K562 (cell line): ENCODE results near the gene DAB1. TPM values are rescaled to one million over a fixed set of nuclear protein-coding genes. Genes with fewer than 3 reads are reported as not detected.

Experiments
- ATAC-seq: fragments of 200-7000 bp; cut with Tn5 transposase; 3 replicates; pipeline ENCODE4 v1.9.1; 2020; ENCODE audit warnings: moderate library complexity
- BruUV-seq: library from RNA; stranded (reverse); fragments of 400-500 nt; replicated peaks from 2 replicates; lab custom pipeline; 2021; lab: Mats Ljungman, UMichigan
- CTCF ChIA-PET: fragments of 300-600 bp; formaldehyde crosslinking; extraction: SDS; loops from one replicate; lab custom pipeline; 2021; ENCODE audit warnings: low intra/inter-chr PET ratio; lab: Yijun Ruan, JAX
- POLR2A ChIA-PET: fragments of 300-600, 350-650 bp; sonication (Branson Sonifier 250); formaldehyde crosslinking; extraction: SDS; loops from one replicate; lab custom pipeline; 2021; ENCODE audit warnings: antibody characterized with exemption, inconsistent platforms; lab: Yijun Ruan, JAX
- DNase-seq, 4 experiments: peaks; one replicate each; pipeline versions ENCODE4 v3.0.0 to v3.0.0-alpha.2; 2011 to 2018; ENCODE audit warnings: low spot score in 3 of 4, mixed read lengths in 3 of 4; ENCODE audit errors: extremely low read depth in 1 of 4
- FAIRE-seq: peaks from 2 replicates; lab custom pipeline; 2011; peaks lifted over from hg19 to GRCh38; lab: Jason Lieb, UNC
- H2AFZ ChIP-seq: 2 replicates; pipeline ENCODE4 v1.6.0; 2011; ENCODE audit warnings: low read depth, low read length, control low read depth, inconsistent platforms
- H3K27ac ChIP-seq: fragments of 200-600 bp; 3 replicates; pipeline ENCODE4 v1.8.0; 2011; ENCODE audit warnings: low read depth, mild to moderate bottlenecking, control low read depth, inconsistent platforms, low read length, moderate library complexity, mixed read lengths; ENCODE audit errors: extremely low read depth
- H3K27me3 ChIP-seq, 2 experiments: fragments of 300-600 bp in 1 of 2; 2 replicates in 1 of 2; 3 replicates in 1 of 2; pipeline versions ENCODE4 v1.6.0 to v1.8.0; 2011; ENCODE audit warnings: inconsistent platforms in 2 of 2, low read length in 2 of 2, mild to moderate bottlenecking in 1 of 2, mixed read lengths in 1 of 2, moderate library complexity in 1 of 2; ENCODE audit not compliant: control insufficient read depth in 2 of 2, insufficient read depth in 2 of 2
- H3K36me3 ChIP-seq: fragments of 300-600 bp; 3 replicates; pipeline ENCODE4 v1.8.0; 2011; ENCODE audit warnings: mild to moderate bottlenecking, low read length, inconsistent platforms; ENCODE audit not compliant: control insufficient read depth, insufficient read depth
- H3K4me1 ChIP-seq, 2 experiments: fragments of 200-600 bp in 1 of 2; replicated peaks in 1 of 2; 2 replicates in 1 of 2; 3 replicates in 1 of 2; pipeline versions ENCODE4 v1.5.1 to v1.8.0; 2011; ENCODE audit warnings: inconsistent platforms in 2 of 2, low read length in 2 of 2, mild to moderate bottlenecking in 1 of 2, mixed read lengths in 1 of 2, moderate library complexity in 1 of 2; ENCODE audit not compliant: control insufficient read depth in 2 of 2, insufficient read depth in 2 of 2
- H3K4me2 ChIP-seq: 2 replicates; pipeline ENCODE4 v1.6.1; 2011; ENCODE audit warnings: low read length, control low read depth, inconsistent platforms, mixed read lengths; ENCODE audit not compliant: insufficient read depth
- H3K4me3 ChIP-seq: fragments of 200-600 bp; sonication (generic), shearing (Covaris generic); 2 replicates; pipeline ENCODE4 v1.5.1; 2016; ENCODE audit warnings: control low read depth, inconsistent platforms
- H3K79me2 ChIP-seq: fragments of 200-600 bp; 3 replicates; pipeline ENCODE4 v1.8.0; 2011; ENCODE audit warnings: low read length, inconsistent platforms; ENCODE audit not compliant: control insufficient read depth, insufficient read depth
- H3K9ac ChIP-seq, 2 experiments: 2 replicates each; pipeline versions ENCODE4 v1.6.0 to v1.6.1; 2011; ENCODE audit warnings: low read depth in 2 of 2, low read length in 2 of 2, control low read depth in 1 of 2, inconsistent platforms in 1 of 2, mild to moderate bottlenecking in 1 of 2, mixed read lengths in 1 of 2; ENCODE audit not compliant: insufficient read depth in 1 of 2
- H3K9me1 ChIP-seq: one replicate; pipeline ENCODE4 v1.6.0; 2011; ENCODE audit warnings: inconsistent platforms, mild to moderate bottlenecking, low read length, moderate library complexity; ENCODE audit not compliant: control insufficient read depth, insufficient read depth
- H3K9me3 ChIP-seq: replicated peaks from 2 replicates; pipeline ENCODE4 v1.5.1; 2011; ENCODE audit warnings: low read depth, low read length, inconsistent platforms; ENCODE audit not compliant: control insufficient read depth, insufficient read depth
- H4K20me1 ChIP-seq: replicated peaks from 2 replicates; pipeline ENCODE4 v1.6.1; 2011; ENCODE audit warnings: low read length, inconsistent platforms, mixed read lengths; ENCODE audit not compliant: control insufficient read depth, insufficient read depth
- ILF3 ChIP-seq: fragments of 450-650 bp; IDR thresholded peaks from 2 replicates; pipeline ENCODE4 v1.6.1; 2018; ENCODE audit warnings: antibody characterized with exemption, mild to moderate bottlenecking, moderate library complexity, borderline replicate concordance
- MTA2 ChIP-seq: fragments of 450-650 bp; IDR thresholded peaks from 2 replicates; pipeline ENCODE4 v1.6.1; 2016; ENCODE audit warnings: low read depth
- NFATC3 ChIP-seq: fragments of 450-650 bp; IDR thresholded peaks from 2 replicates; pipeline ENCODE4 v1.6.1; 2017; ENCODE audit warnings: mild to moderate bottlenecking
- PML ChIP-seq: IDR thresholded peaks from 2 replicates; pipeline ENCODE4 v1.6.1; 2012; ENCODE audit warnings: low read length, inconsistent platforms
- POU5F1 ChIP-seq: fragments of 150-350 bp; IDR thresholded peaks from 2 replicates; pipeline ENCODE4 v1.6.1; 2014; ENCODE audit warnings: borderline replicate concordance, low read length, low read depth, mild to moderate bottlenecking; ENCODE audit not compliant: partially characterized antibody
- SMARCA4 ChIP-seq: fragments of 450-650 bp; IDR thresholded peaks from 2 replicates; pipeline ENCODE4 v1.6.1; 2016
- TGIF2 ChIP-seq: sonication (generic); formaldehyde crosslinking; IDR thresholded peaks from 2 replicates; pipeline ENCODE4 v1.8.1; 2022; ENCODE audit warnings: mild to moderate bottlenecking, missing genetic modification reagents, moderate library complexity
- XRCC5 ChIP-seq: fragments of 200-400 bp; formaldehyde crosslinking; IDR thresholded peaks from 2 replicates; pipeline ENCODE4 v1.6.1; 2017; ENCODE audit warnings: low read depth, mild to moderate bottlenecking, low read length
- ZBED1 ChIP-seq: IDR thresholded peaks from 2 replicates; pipeline ENCODE4 v1.6.1; 2014
- ZNF146 ChIP-seq: IDR thresholded peaks from one replicate; pipeline ENCODE4 v1.6.1; 2018; ENCODE audit warnings: missing compliant biosample characterization; ENCODE audit not compliant: unreplicated experiment
- ZNF586 ChIP-seq: fragments of 450-650 bp; formaldehyde crosslinking; conservative IDR thresholded peaks from 2 replicates; pipeline ENCODE4 v1.4.0; 2020; ENCODE audit warnings: mild to moderate bottlenecking, moderate library complexity
- ZNF699 ChIP-seq: fragments of 250-450 bp; sonication (Bioruptor Pico); IDR thresholded peaks from 2 replicates; pipeline ENCODE4 v1.8.0; 2021; ENCODE audit warnings: mild to moderate bottlenecking, moderate library complexity; ENCODE audit not compliant: insufficient replicate concordance
- WGBS: fragments of 100-300 bp; shearing (Covaris generic); methylation state at CpG from one replicate; pipeline ENCODE4 v1.1.6; 2016; ENCODE audit warnings: low coverage, mixed read lengths; ENCODE audit not compliant: insufficient coverage; ENCODE audit errors: missing lambda C conversion rate; 5-methylcytosine and 5-hydroxymethylcytosine counted together
- in situ Hi-C: fragments of 300-500 bp; cut with MboI; formaldehyde crosslinking; loops from 4 replicates; pipeline ENCODE4 v1.15.0; 2018; ENCODE audit warnings: inconsistent platforms, mixed read lengths
- intact Hi-C: fragments of 100-400 bp; cut with micrococcal nuclease; formaldehyde crosslinking; loops from 2 replicates; pipeline ENCODE4 v1.14.2; 2022
- polyA plus RNA-seq, 8 experiments: library from polyadenylated mRNA; depleted of rRNA in 4 of 8; stranded (reverse) in 5 of 8; unstranded in 3 of 8; fragments of >200 nt; fragmentation: Nextera tagmentation in 2 of 8; fragmentation: Illumina TruSeq in 1 of 8; extraction: Ambion mirVana in 2 of 8; extraction: Trizol in 1 of 8; gene quantifications; 2 replicates each; pipeline versions ENCODE4 v1.2.1 to v1.2.3, GENCODE V29; 2011 to 2014; ENCODE audit warnings: inconsistent platforms in 1 of 8, missing spikeins in 1 of 8
- total RNA-seq, 7 experiments: library from RNA; depleted of rRNA in 6 of 7; stranded (reverse); fragments of >200 nt in 6 of 7; fragmentation: Illumina TruSeq in 2 of 7; extraction: Trizol in 2 of 7; gene quantifications; 2 replicates each; pipeline versions ENCODE4 v1.2.1 to v1.2.3, GENCODE V29; 2011 to 2021; ENCODE audit warnings: low replicate concordance in 1 of 7
- TF ChIP-seq, protein P1 (sequence below): sonication (generic); formaldehyde crosslinking; IDR thresholded peaks from 2 replicates; pipeline ENCODE4 v1.4.0; 2020; ENCODE audit warnings: mild to moderate bottlenecking, missing genetic modification reagents
- TF ChIP-seq, protein P2 (sequence below): fragments of 450-650 bp; IDR thresholded peaks from 2 replicates; pipeline ENCODE4 v1.6.1; 2016; ENCODE audit warnings: antibody characterized with exemption
- TF ChIP-seq, protein P3 (sequence below): fragments of 250-450 bp; sonication (Bioruptor Pico); IDR thresholded peaks from 2 replicates; pipeline ENCODE4 v1.5.0; 2022; ENCODE audit warnings: mild to moderate bottlenecking
- TF ChIP-seq, protein P4 (sequence below), 2 experiments: fragments of 450-650 bp in 1 of 2; sonication (generic) in 1 of 2; formaldehyde crosslinking; conservative IDR thresholded peaks; 2 replicates each; pipeline versions ENCODE4 v1.4.0 to v1.8.1; 2020 to 2022; ENCODE audit warnings: mild to moderate bottlenecking in 1 of 2, missing genetic modification reagents in 1 of 2
- TF ChIP-seq, protein P5 (sequence below): conservative IDR thresholded peaks from 2 replicates; pipeline ENCODE4 v1.6.1; 2011; ENCODE audit warnings: low read depth, mild to moderate bottlenecking, low read length; ENCODE audit not compliant: control insufficient read depth

DAB1 gene
- total and polyA plus RNA-seq, 9 of the 15 experiments (the other 6 are each of a cell fraction or from before 2014, with no cell fraction given), result not detected

DNA sequence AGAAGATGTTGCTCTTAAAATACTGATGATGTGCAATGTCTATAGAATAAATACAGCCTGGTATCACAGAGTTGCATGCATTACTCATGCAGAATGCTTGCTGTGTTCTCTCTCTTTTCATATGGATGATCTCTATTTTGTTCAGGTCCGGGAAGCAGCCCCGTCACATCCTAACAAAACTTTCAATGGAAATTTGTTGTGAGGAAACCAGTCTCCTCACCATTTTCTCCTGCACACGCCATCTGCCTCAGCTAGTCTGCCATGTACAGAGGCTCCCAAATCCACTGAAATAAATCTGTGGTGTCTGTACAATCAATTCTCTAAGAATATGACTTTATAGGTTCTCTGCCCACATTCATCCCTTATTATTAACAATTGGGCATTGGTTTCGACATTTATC lies 42.4 kb downstream of the DAB1 start:
- Histone ChIP-seq H3K36me3 (no peaks in the 10 kb centered on the region), H3K9ac (no peak overlapping the region), H3K4me2 (no peak overlapping the region), H3K9me1 (no peaks in the 10 kb centered on the region), H2AFZ (no peak overlapping the region), H3K27ac (no peak overlapping the region), H4K20me1 (no peaks in the 10 kb centered on the region; the same call in 1 of the 2 replicates), H3K4me3 (no peak overlapping the region), H3K4me1 (no peaks in the 10 kb centered on the region), H3K9me3 (no peaks in the 10 kb centered on the region), H3K79me2 (no peaks in the 10 kb centered on the region), H3K27me3 (no peaks in the 10 kb centered on the region; a peak in 1 of 5 replicates)
- ATAC-seq, result no peak
- DNase-seq, result no peak
- ChIA-PET POLR2A (interaction anchor here (1.2 kb wide), 2 partner anchors 9 to 12 kb away, joined by 3 to 6 read pairs; no protein-coding TSS in a partner anchor), CTCF (no interaction called here)
- BruUV-seq, result no TSS peak
- in situ Hi-C loops, result no loop called here
- FAIRE-seq, result no peak
- intact Hi-C loops, result no loop called here
- 0% methylated on average over 4 of the region's 4 CpGs for WGBS
- no peak for TF ChIP-seq XRCC5
- no peak for TF ChIP-seq SMARCA4
- TF ChIP-seq ZNF699, result no peak
- no peak for TF ChIP-seq MTA2
- TF ChIP-seq ZNF586 (CRISPR knock-in tag), result no peak
- no peak for TF ChIP-seq PML
- TF ChIP-seq, protein P1, sequence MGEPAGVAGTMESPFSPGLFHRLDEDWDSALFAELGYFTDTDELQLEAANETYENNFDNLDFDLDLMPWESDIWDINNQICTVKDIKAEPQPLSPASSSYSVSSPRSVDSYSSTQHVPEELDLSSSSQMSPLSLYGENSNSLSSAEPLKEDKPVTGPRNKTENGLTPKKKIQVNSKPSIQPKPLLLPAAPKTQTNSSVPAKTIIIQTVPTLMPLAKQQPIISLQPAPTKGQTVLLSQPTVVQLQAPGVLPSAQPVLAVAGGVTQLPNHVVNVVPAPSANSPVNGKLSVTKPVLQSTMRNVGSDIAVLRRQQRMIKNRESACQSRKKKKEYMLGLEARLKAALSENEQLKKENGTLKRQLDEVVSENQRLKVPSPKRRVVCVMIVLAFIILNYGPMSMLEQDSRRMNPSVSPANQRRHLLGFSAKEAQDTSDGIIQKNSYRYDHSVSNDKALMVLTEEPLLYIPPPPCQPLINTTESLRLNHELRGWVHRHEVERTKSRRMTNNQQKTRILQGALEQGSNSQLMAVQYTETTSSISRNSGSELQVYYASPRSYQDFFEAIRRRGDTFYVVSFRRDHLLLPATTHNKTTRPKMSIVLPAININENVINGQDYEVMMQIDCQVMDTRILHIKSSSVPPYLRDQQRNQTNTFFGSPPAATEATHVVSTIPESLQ (CRISPR knock-in tag), result no peak
- TF ChIP-seq ILF3, result no peak
- TF ChIP-seq ZNF146, result no peak
- TF ChIP-seq, protein P2, sequence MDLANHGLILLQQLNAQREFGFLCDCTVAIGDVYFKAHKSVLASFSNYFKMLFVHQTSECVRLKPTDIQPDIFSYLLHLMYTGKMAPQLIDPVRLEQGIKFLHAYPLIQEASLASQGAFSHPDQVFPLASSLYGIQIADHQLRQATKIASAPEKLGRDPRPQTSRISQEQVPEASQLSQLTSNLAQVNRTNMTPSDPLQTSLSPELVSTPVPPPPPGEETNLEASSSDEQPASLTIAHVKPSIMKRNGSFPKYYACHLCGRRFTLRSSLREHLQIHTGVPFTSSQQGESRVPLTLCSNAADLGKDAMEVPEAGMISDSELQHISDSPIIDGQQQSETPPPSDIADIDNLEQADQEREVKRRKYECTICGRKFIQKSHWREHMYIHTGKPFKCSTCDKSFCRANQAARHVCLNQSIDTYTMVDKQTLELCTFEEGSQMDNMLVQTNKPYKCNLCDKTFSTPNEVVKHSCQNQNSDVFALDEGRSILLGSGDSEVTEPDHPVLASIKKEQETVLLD, result no peak
- TF ChIP-seq, protein P3, sequence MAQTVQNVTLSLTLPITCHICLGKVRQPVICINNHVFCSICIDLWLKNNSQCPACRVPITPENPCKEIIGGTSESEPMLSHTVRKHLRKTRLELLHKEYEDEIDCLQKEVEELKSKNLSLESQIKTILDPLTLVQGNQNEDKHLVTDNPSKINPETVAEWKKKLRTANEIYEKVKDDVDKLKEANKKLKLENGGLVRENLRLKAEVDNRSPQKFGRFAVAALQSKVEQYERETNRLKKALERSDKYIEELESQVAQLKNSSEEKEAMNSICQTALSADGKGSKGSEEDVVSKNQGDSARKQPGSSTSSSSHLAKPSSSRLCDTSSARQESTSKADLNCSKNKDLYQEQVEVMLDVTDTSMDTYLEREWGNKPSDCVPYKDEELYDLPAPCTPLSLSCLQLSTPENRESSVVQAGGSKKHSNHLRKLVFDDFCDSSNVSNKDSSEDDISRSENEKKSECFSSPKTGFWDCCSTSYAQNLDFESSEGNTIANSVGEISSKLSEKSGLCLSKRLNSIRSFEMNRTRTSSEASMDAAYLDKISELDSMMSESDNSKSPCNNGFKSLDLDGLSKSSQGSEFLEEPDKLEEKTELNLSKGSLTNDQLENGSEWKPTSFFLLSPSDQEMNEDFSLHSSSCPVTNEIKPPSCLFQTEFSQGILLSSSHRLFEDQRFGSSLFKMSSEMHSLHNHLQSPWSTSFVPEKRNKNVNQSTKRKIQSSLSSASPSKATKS, result no peak
- TF ChIP-seq, protein P4, sequence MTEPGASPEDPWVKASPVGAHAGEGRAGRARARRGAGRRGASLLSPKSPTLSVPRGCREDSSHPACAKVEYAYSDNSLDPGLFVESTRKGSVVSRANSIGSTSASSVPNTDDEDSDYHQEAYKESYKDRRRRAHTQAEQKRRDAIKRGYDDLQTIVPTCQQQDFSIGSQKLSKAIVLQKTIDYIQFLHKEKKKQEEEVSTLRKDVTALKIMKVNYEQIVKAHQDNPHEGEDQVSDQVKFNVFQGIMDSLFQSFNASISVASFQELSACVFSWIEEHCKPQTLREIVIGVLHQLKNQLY (CRISPR knock-in tag; conservative IDR thresholded peaks at IDR 0.05), result no peak
- no peak for TF ChIP-seq TGIF2 (CRISPR knock-in tag)
- TF ChIP-seq, protein P5, sequence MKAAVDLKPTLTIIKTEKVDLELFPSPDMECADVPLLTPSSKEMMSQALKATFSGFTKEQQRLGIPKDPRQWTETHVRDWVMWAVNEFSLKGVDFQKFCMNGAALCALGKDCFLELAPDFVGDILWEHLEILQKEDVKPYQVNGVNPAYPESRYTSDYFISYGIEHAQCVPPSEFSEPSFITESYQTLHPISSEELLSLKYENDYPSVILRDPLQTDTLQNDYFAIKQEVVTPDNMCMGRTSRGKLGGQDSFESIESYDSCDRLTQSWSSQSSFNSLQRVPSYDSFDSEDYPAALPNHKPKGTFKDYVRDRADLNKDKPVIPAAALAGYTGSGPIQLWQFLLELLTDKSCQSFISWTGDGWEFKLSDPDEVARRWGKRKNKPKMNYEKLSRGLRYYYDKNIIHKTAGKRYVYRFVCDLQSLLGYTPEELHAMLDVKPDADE, result no peak
- TF ChIP-seq NFATC3, result no peak
- no peak for TF ChIP-seq POU5F1
- no peak for TF ChIP-seq ZBED1
